IMR-90 (cell line): ENCODE data around the gene CMC1. TPM values are rescaled to one million over a fixed set of nuclear protein-coding genes. Genes with fewer than 3 reads are reported as not detected.

Experiments
- ATAC-seq: fragments of 200-7000 bp; cut with Tn5 transposase; 2 replicates; pipeline ENCODE4 v1.9.1; 2020; ENCODE audit warnings: low read depth, mild to moderate bottlenecking, moderate library complexity
- BruUV-seq: library from RNA; stranded (reverse); fragments of 400-500 nt; replicated peaks from 2 replicates; lab custom pipeline; 2021; lab: Mats Ljungman, UMichigan
- CTCF ChIA-PET: fragments of 300-600 bp; formaldehyde crosslinking; extraction: SDS; loops from one replicate; lab custom pipeline; 2021; ENCODE audit warnings: antibody characterized with exemption; lab: Yijun Ruan, JAX
- POLR2A ChIA-PET: fragments of 300-600 bp; sonication (Branson Sonifier 250); formaldehyde crosslinking; loops from one replicate; lab custom pipeline; 2022; ENCODE audit warnings: antibody characterized with exemption; ENCODE audit not compliant: unreplicated experiment; lab: Charles Lee
- DNase-seq: peaks from one replicate; pipeline ENCODE4 v3.0.0; 2013
- H2AFZ ChIP-seq: replicated peaks from 2 replicates; pipeline ENCODE3; 2013; ENCODE audit warnings: low read length, mild to moderate bottlenecking; ENCODE audit not compliant: poor library complexity
- H2AK5ac ChIP-seq: 2 replicates; pipeline ENCODE4 v1.6.1; 2013; ENCODE audit warnings: low read depth, low read length, inconsistent platforms
- H2AK9ac ChIP-seq: replicated peaks from 2 replicates; pipeline ENCODE3; 2013; ENCODE audit warnings: mild to moderate bottlenecking, low read depth, low read length, moderate library complexity; ENCODE audit not compliant: poor library complexity
- H2BK120ac ChIP-seq: 2 replicates; pipeline ENCODE4 v1.6.1; 2013; ENCODE audit warnings: low read depth, low read length, inconsistent platforms
- H2BK15ac ChIP-seq: 3 replicates; pipeline ENCODE4 v1.6.1; 2013; ENCODE audit warnings: low read depth, low read length, inconsistent platforms
- H2BK20ac ChIP-seq: 2 replicates; pipeline ENCODE4 v1.6.1; 2013; ENCODE audit warnings: low read depth, mild to moderate bottlenecking, inconsistent platforms, low read length, moderate library complexity
- H2BK5ac ChIP-seq: 2 replicates; pipeline ENCODE4 v1.6.1; 2013; ENCODE audit warnings: mild to moderate bottlenecking, low read depth, low read length, inconsistent platforms; ENCODE audit not compliant: poor library complexity, severe bottlenecking
- H3K14ac ChIP-seq: replicated peaks from 2 replicates; pipeline ENCODE4 v1.6.1; 2013; ENCODE audit warnings: low read depth, low read length, inconsistent platforms
- H3K18ac ChIP-seq: 2 replicates; pipeline ENCODE4 v1.6.1; 2013; ENCODE audit warnings: low read depth, low read length, control low read depth
- H3K23ac ChIP-seq: 2 replicates; pipeline ENCODE4 v1.6.1; 2013; ENCODE audit warnings: low read depth, low read length, inconsistent platforms
- H3K27ac ChIP-seq: 2 replicates; pipeline ENCODE4 v1.5.1; 2013; ENCODE audit warnings: mild to moderate bottlenecking, control low read depth, low read length; ENCODE audit not compliant: insufficient read depth
- H3K27me3 ChIP-seq: 2 replicates; pipeline ENCODE4 v1.6.1; 2013; ENCODE audit warnings: low read length; ENCODE audit not compliant: control insufficient read depth, insufficient read depth
- H3K36me3 ChIP-seq: 2 replicates; pipeline ENCODE4 v1.6.1; 2013; ENCODE audit warnings: low read length, mixed read lengths; ENCODE audit not compliant: control insufficient read depth, insufficient read depth
- H3K4ac ChIP-seq: 2 replicates; pipeline ENCODE4 v1.6.1; 2013; ENCODE audit warnings: low read depth, low read length, inconsistent platforms
- H3K4me1 ChIP-seq: 2 replicates; pipeline ENCODE4 v1.6.1; 2013; ENCODE audit warnings: low read length, mixed read lengths; ENCODE audit not compliant: control insufficient read depth, insufficient read depth
- H3K4me2 ChIP-seq: 2 replicates; pipeline ENCODE4 v1.6.1; 2013; ENCODE audit warnings: low read depth, mild to moderate bottlenecking, control low read depth, low read length, moderate library complexity
- H3K4me3 ChIP-seq: 2 replicates; pipeline ENCODE4 v1.5.1; 2013; ENCODE audit warnings: low read depth, mild to moderate bottlenecking, control low read depth, low read length, moderate library complexity; ENCODE audit not compliant: insufficient read depth
- H3K56ac ChIP-seq: 2 replicates; pipeline ENCODE4 v1.6.1; 2013; ENCODE audit warnings: low read length, inconsistent platforms; ENCODE audit not compliant: insufficient read depth; ENCODE audit errors: extremely low read depth
- H3K79me1 ChIP-seq, 2 experiments: 2 replicates each; pipeline ENCODE4 v1.6.1; 2013; ENCODE audit warnings: low read length in 2 of 2, inconsistent platforms in 1 of 2, low read depth in 1 of 2
- H3K9ac ChIP-seq: 2 replicates; pipeline ENCODE4 v1.6.1; 2013; ENCODE audit warnings: low read depth, low read length, control low read depth
- H3K9me1 ChIP-seq: 2 replicates; pipeline ENCODE4 v1.6.1; 2013; ENCODE audit warnings: low read length, inconsistent platforms; ENCODE audit not compliant: insufficient read depth
- H3K9me3 ChIP-seq: 2 replicates; pipeline ENCODE4 v1.6.1; 2013; ENCODE audit warnings: low read length; ENCODE audit not compliant: control insufficient read depth, insufficient read depth
- H4K20me1 ChIP-seq: 2 replicates; pipeline ENCODE4 v1.6.1; 2013; ENCODE audit warnings: low read length, inconsistent platforms; ENCODE audit not compliant: insufficient read depth
- H4K5ac ChIP-seq: 2 replicates; pipeline ENCODE4 v1.6.1; 2013; ENCODE audit warnings: mild to moderate bottlenecking, low read depth, low read length, control low read depth
- H4K8ac ChIP-seq, 2 experiments: 2 replicates each; pipeline ENCODE4 v1.6.1; 2013; ENCODE audit warnings: low read depth in 2 of 2, low read length in 2 of 2, control low read depth in 1 of 2, inconsistent platforms in 1 of 2
- H4K91ac ChIP-seq: 2 replicates; pipeline ENCODE4 v1.6.1; 2013; ENCODE audit warnings: low read depth, low read length, inconsistent platforms; ENCODE audit not compliant: insufficient read depth
- CEBPB ChIP-seq: IDR thresholded peaks from 2 replicates; pipeline ENCODE4 v1.6.1; 2012; ENCODE audit warnings: low read depth, low read length, improper control_type of control experiment
- CHD1 ChIP-seq: IDR thresholded peaks from 2 replicates; pipeline ENCODE4 v1.6.1; 2012; ENCODE audit warnings: low read depth, low read length, improper control_type of control experiment
- CTCF ChIP-seq: conservative IDR thresholded peaks from 2 replicates; pipeline ENCODE4 v1.5.1; 2012; ENCODE audit warnings: mild to moderate bottlenecking, low read depth, low read length, improper control_type of control experiment
- ELK1 ChIP-seq: fragments of 150-350 bp; IDR thresholded peaks from 2 replicates; pipeline ENCODE4 v1.6.1; 2016; ENCODE audit warnings: low read depth, mild to moderate bottlenecking, low read length, moderate library complexity, borderline replicate concordance
- FOS ChIP-seq: fragments of 150-350 bp; IDR thresholded peaks from 2 replicates; pipeline ENCODE4 v1.6.1; 2016; ENCODE audit warnings: low read depth, low read length
- RAD21 ChIP-seq: IDR thresholded peaks from 2 replicates; pipeline ENCODE4 v1.6.1; 2012; ENCODE audit warnings: low read length, improper control_type of control experiment
- SMC3 ChIP-seq: fragments of 150-350 bp; IDR thresholded peaks from 2 replicates; pipeline ENCODE4 v1.6.1; 2016; ENCODE audit warnings: low read depth, mild to moderate bottlenecking, antibody characterized with exemption, low read length, moderate library complexity
- USF2 ChIP-seq: fragments of 150-350 bp; IDR thresholded peaks from 2 replicates; pipeline ENCODE4 v1.6.1; 2017; ENCODE audit warnings: mild to moderate bottlenecking, antibody characterized with exemption, low read length, low read depth
- WGBS, 2 experiments: methylation state at CpG; one replicate each; pipeline versions ENCODE4 v1.1.5 to v1.1.7; 2013; ENCODE audit warnings: missing lambda C conversion rate in 2 of 2; ENCODE audit not compliant: insufficient read length in 1 of 2; ENCODE audit errors: extremely low coverage in 2 of 2; 5-methylcytosine and 5-hydroxymethylcytosine counted together
- dilution Hi-C: fragments of 300-500 bp; cut with HindIII; formaldehyde crosslinking; loops from one replicate; pipeline ENCODE4 v1.14.3; 2018; ENCODE audit warnings: low sequenced_read_pairs; ENCODE audit not compliant: unreplicated experiment
- in situ Hi-C: fragments of 300-500 bp; cut with MboI; formaldehyde crosslinking; loops from 3 replicates; pipeline ENCODE4 v1.14.3; 2019; ENCODE audit warnings: low sequenced_read_pairs, inconsistent platforms, mixed read lengths
- intact Hi-C: fragments of 100-400 bp; cut with micrococcal nuclease; formaldehyde crosslinking; loops from 2 replicates; pipeline ENCODE4 v1.10.0; 2022
- polyA plus RNA-seq, 3 experiments: library from polyadenylated mRNA; depleted of rRNA; stranded (reverse); fragments of >200 nt; gene quantifications; 2 replicates each; pipeline ENCODE4 v1.2.3, GENCODE V29; 2012; ENCODE audit warnings: low replicate concordance in 1 of 3
- total RNA-seq: library from RNA; depleted of rRNA; stranded (reverse); fragments of >200 nt; gene quantifications from 2 replicates; pipeline ENCODE4 v1.2.3, GENCODE V29; 2012

CMC1 gene
- total and polyA plus RNA-seq, 2 of the 4 experiments (the other 2 are of a cell fraction): 1.6 to 18.3 TPM

GRCh38 chr3:28347374-28348264 is 106.2 kb downstream of the CMC1 start:
- H4K20me1 ChIP-seq: no peaks in the 10 kb centered on the region; the same call in 1 of the 2 replicates
- no peaks in the 10 kb centered on the region for H3K27me3 ChIP-seq
- peak overlapping the region; percentile 93 for H3K4me2 ChIP-seq
- TF ChIP-seq CTCF (no peak), USF2 (no peak), FOS (no peak), ELK1 (no peak), RAD21 (no peak), SMC3 (no peak), CHD1 (no peak), CEBPB (peak; percentile 96)
- ChIA-PET POLR2A (no interaction called here), CTCF (no interaction called here)
- no TSS peak for BruUV-seq
- H2BK20ac ChIP-seq: peak overlapping the region; percentile 9; the same call in 1 of the 2 replicates
- intact Hi-C loops: loop anchor here (10.0 kb wide), 1 partner anchor 1183 kb away; no protein-coding TSS in a partner anchor
- H3K9me1 ChIP-seq: no peaks in the 10 kb centered on the region
- dilution Hi-C loops: no loop called here
- in situ Hi-C loops: no loop called here
- H2BK5ac ChIP-seq: peak overlapping the region; percentile 84
- peak overlapping the region; percentile 67 for H3K4me3 ChIP-seq
- H2AFZ ChIP-seq: peak overlapping the region; percentile 96
- H3K27ac ChIP-seq: peak overlapping the region; percentile 90
- 0% methylated on average over 4 of the region's 16 CpGs; no CpG with 5 or more reads in 1 of the 2 experiments for WGBS, 2 experiments
- DNase-seq (peak; percentile 65), ATAC-seq (no peak)
- H3K4ac ChIP-seq: peak overlapping the region; percentile 88
- peak overlapping the region; percentile 21 for H4K5ac ChIP-seq
- peak overlapping the region; percentile 71 for H2BK120ac ChIP-seq
- H2AK9ac ChIP-seq: peak overlapping the region; percentile 29
- peak overlapping the region; percentile 94 for H3K23ac ChIP-seq
- peak overlapping the region; percentile 88 for H3K56ac ChIP-seq
- peak overlapping the region; percentile 18 for H3K18ac ChIP-seq
- peak overlapping the region; percentile 95 for H3K9ac ChIP-seq
- H4K8ac ChIP-seq: peak overlapping the region; percentile 71 to 82
- no peaks in the 10 kb centered on the region for H3K9me3 ChIP-seq
- H3K14ac ChIP-seq: peak overlapping the region; percentile 93
- peaks cover 2% of the 10 kb centered on the region; the same call in 1 of the 2 replicates for H3K4me1 ChIP-seq
- H2BK15ac ChIP-seq: peak overlapping the region; percentile 45; the same call in 1 of the 3 replicates
- peaks cover 11 to 30% of the 10 kb centered on the region in 2 experiments for H3K79me1 ChIP-seq
- no peaks in the 10 kb centered on the region for H3K36me3 ChIP-seq
- peak overlapping the region; percentile 83 for H2AK5ac ChIP-seq
- peak overlapping the region; percentile 69 for H4K91ac ChIP-seq
